ENCODE measurements around the gene GZF1.

- TF ChIP-seq POLR2A (IDR thresholded peaks at IDR 0.05) (no peak), CTCF (IDR thresholded peaks at IDR 0.05) (no peak)
These were observed 58.3 kb downstream of the GZF1 start for GRCh38 chr20:23419995-23420901.

All from right lobe of liver (tissue), 4 donors.